ENCODE measurements around the gene ALPI.
"Not testable (repeated sequence)": the region's sequence is repeated elsewhere in the genome, so short reads cannot be mapped to it uniquely, and the experiment has no call there.

Gene ALPI

DNA sequence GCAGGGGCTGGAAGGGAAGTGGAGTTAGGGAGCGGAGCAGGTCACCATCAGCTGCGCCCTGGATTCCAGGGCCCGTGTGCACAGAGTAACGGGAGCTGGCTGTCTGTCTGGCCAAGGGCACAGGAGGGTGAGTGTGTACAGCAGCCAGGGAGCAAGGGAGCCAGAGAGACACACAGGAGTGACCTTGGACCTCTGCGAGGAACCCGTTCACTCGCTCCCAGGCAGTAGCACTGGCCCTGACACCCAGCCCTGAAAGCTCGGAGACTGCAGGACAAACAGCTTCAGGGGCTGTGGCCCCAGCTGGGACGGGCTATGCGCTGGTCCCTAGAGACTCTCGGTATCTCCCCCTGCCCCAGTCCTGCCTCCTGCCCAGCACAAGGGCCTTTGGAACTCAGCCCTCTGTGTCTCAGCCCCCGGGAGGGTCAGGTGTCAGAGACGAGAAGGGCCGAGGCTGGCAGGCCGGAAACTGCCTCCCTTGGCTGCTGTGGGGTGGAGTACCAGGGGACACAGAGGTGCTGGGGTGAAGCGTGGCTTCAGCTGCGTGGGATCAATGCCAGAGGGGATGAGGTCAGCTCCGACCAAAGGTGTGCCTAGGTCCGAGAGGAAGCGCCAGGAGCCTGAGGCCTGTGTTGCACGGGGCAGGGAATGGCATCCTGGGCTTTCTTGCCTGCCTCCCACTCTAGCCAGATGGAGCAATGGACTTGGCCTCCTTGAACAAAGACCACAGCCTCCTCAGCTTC lies 12.1 kb upstream of the ALPI start:
- not testable (repeated sequence) for DNase-seq

DNA sequence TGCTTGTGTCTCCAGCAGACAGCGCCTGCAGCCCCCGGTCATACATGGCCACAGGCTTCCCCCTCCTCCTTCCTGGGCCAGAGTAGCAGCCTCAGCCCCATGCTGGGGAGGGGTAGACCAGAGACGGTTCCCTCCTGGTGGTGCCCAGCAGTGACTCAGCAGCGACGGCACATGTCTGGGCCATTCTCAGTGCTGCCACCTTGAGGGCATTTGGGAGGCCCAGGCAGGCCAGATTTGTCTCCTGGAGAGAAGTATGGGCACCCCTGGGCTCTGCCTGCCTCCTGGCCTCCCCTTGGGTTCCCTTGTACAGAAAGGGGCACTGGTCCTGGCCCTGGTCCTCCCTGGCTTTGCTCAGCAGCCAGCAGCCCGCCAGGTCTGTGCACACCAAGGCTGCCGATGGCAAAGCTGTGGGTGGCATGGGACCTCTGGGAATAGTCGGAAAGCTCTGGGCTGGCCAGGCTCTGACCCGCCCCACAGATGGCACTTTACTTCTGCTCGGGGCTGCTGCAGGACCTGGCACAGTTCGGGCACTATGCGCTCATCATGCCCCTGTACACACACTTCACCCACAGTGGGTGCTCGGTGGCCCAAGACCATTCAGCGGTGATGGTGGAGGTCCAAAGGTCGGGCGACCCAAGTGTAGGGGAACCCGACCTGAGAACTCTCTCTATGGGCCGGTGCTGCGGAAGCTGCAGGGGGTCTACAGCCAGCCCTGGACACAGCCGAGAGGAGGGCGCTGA lies 11.4 kb upstream of the ALPI start:
- peak; percentile 63 for DNase-seq

DNA sequence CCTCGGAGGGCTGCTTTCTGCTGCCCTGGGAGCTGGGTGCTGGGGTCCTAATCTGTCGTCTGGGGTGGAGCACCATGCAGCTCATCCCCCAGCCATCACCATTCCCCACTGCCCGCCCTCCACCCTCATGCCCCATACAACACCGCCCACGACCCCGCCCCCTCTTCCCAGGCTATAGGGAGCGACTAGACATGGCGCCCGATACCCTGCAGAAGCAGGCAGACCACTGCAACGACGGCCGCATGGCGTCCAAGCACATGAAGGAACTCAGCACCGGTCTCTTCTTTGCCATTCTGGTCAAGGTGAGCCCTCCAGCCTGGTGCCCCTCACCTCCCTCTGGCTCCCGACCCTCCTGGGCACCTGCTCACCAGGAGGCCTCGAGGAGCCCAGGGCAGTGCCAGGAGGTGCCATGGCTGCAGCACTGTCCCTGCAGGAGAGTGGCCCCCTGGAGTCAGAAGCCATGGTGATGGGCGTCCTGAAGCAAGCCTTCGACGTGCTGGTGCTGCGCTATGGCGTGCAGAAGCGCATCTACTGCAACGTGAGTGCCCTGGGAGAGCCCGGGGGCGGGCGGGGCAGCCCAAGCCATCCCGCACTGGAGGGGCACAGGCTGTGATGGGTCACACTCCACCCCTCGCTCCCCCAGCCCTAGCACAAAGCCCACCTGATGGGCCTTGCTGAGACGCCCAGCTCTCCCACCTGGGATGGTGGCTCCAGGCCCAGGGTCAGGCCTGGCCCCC lies 10.6 kb upstream of the ALPI start:
- not testable (repeated sequence) for DNase-seq

DNA sequence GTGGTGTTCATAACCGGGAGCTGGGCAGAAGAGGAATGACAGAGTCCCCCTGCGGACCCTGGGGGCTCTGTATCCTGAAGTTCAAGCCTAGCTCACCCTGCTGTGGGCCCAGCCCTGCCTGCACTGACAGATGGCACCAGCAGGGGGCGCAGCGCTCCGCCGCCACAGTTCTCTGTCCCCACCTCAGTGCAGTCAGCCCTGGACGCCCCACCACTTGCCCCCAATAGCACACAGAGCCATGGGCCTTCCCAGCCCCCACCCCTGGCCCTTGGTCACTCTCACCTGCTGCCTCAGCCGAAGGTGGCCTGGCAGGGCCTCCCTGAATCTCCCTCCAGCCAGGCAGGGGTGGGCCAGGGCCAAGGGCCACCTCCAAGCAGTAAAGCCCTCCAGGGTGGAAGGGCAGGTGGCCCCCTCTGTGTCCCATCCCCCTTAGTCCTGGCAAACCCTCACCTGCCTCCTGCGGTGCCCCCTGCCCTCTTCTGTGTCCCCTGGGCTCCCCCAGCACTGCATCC lies 9.6 kb upstream of the ALPI start:
- DNase-seq: peak; percentile 27

DNA sequence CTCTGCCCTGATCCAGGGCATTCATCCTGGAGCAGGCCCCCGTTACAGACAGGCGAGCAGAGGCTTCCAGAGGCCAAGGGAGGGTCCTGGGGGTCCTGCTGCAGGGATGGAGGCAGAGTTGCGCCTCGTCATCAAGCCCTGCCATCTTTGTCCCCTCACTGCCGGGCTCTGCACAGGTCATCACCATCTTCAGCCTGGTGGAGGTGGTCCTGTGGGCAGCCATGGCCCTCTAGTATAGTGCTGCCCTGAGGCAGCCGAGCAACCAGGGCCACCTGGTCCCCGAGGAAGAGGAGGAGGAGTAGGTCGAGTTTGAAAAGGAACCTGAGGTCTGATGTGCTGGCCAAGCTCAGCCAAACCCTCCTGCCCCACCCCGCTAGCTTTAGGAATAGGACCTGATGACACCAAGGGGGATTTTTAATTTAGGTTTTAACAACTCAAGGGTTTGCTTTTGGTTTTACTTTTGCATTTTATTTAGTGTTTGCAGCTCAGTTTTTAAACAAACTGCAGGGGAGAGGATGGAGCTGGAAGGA lies 8.8 kb upstream of the ALPI start:
- DNase-seq: no peak

DNA sequence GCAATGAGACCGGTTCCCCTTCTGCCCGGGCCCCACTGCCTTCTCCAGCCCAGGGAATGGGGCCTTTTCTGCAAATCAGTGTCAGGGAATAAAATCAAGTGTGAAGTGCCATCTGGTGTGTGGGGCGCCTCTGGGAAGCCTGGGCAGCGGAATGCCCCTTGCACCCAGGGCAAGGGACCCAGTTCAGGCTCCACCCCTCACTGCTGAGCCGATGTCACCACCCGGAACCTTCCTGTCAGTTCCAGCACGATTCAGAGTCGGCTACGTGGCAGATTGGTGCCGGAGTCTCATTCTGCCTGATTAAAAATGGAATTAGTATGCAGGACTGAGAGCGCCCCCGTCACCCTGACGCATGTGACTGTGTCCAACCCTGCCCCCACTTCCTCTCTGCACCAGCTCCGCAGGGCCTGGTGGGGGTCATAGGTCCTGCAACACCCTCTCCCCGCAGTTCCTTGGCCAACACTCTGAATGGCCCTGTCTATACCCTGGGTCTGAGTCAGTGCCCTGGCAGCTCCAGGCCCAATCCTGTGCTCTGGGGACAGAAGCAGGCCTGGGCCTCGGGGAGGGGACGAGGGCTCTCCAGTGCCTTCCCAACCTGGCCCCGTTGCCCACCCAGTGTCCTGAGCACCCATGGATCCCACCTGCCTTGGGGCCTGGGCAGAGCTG lies 8.2 kb upstream of the ALPI start:
- DNase-seq: peak; percentile 41

DNA sequence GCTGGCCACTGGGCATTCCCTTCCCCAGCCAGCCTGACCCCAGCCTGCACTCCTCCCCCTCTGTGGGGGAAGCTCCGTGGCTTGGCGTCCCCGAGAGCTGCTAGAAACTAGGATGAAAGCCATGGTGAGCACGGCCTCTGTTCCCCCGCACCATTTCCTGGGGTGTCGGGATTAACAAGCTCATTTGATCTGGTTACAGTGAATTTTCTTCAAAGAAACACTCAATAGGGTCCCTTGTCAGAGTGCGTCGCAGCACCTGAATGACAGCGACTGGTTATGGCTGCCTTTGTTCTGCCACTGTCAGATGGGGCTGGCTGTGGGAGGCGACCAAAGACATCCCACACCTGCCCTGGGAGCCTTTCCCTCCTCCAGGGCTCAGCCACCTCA lies 7.7 kb upstream of the ALPI start:
- peak; percentile 58 for DNase-seq

DNA sequence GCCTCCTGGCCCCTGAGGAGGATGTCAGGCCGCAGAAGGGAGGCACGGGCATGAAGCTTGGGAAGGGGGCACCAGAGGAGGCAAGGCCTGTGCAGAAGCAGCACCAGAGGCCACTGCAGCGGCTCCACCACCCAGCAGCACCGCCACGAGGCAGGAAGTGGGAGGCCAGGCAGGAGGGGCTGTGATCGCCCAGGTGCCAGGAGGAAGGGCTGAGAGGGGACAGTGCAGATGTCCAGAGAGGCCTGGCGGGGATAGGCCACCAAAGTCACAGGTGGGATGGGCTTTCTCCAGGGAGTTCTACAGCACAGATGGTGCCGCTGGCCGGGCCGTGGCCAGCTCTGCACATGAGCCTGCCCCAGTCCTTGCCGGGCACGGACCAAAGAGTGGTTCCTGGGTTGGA lies 6.0 kb upstream of the ALPI start:
- DNase-seq: no peak

DNA sequence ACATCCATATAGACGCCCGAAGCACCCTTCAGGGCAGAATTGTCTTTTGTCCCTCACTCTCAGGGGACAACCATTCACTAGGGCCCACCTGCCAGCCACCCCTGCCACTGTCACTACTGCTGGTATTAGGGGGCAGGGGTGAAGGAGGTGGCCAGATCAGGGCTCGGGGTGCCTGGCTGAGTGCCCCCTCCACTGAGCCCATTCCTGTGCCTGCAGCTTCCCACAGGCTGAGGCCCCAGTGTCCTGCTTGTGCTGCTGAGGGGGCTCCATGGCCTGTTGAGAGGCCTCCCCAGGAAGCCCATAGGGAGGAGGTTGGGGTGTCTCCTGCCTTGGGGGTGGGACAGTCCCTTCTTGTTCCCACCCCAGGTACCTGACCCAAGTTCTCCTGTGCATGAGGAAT lies 4.3 kb upstream of the ALPI start:
- DNase-seq: not testable (repeated sequence)

DNA sequence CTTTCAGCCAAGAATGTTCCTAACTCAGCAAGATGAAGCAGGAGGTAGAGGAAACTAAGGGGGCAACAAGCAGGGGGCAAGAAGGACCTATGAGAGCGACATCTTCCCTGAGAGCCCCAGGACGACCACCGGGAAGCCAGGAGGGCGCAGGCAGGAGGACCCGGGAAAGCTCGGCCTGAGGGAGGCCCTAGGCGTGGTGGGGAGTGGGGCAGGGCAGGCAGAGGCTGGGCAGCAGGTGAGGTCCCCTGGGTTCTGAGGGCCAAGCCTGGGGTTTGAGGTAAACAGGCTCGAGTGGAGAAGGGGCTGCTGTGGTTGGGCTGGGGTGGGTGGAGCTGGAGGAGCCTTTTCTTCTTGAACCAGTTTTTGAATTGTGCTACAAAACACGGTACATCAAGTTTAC lies 1.3 kb upstream of the ALPI start:
- no peak for DNase-seq

DNA sequence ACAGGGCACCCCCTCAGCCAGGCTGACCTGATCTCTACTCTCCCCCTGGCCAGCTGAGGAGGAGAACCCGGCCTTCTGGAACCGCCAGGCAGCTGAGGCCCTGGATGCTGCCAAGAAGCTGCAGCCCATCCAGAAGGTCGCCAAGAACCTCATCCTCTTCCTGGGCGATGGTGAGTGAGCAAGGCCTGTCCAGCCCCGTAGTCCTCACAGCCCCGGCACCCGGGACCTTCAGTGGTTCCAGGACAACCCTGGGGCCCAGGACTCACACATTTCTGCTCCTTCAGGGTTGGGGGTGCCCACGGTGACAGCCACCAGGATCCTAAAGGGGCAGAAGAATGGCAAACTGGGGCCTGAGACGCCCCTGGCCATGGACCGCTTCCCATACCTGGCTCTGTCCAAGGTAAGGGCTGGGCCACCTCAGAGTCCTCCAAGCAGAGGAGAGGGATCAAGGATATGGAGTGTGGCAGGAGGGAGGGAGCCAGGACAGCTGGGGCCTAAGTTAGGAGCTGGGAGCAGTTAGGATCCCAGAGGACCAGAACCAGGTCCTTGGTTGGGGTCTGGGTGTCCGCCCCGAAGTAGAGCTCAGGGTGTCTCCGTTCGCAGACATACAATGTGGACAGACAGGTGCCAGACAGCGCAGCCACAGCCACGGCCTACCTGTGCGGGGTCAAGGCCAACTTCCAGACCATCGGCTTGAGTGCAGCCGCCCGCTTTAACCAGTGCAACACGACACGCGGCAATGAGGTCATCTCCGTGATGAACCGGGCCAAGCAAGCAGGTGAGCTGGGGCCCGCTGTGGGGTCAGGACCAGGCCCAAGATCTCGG lies 555 bp downstream of the ALPI start:
- DNase-seq: no peak

DNA sequence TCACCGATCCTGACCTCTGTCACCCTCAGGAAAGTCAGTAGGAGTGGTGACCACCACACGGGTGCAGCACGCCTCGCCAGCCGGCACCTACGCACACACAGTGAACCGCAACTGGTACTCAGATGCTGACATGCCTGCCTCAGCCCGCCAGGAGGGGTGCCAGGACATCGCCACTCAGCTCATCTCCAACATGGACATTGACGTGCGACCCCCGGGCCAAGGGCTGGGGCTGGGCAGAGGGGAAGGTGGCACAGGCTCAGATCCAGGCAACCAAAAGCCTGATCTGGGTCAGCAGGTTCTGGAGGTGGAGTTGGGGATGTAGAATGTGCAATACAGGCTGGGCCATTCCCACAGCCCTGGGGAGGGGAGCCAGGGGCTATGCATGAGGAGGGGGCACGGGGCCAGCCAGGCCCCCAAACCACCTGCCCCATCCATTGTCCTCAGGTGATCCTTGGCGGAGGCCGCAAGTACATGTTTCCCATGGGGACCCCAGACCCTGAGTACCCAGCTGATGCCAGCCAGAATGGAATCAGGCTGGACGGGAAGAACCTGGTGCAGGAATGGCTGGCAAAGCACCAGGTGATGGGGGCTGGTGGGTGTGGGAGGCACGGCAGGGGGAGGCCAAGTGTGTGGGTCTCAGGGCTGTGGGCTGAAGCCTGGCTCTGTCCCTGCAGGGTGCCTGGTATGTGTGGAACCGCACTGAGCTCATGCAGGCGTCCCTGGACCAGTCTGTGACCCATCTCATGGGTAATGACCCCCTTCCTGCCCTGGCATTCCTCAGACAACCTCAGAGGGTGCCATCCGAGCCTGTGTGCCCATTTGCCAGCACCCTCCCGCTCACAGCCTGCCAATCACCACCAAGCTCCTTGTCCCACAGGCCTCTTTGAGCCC lies 1.4 kb downstream of the ALPI start:
- DNase-seq: no peak

DNA sequence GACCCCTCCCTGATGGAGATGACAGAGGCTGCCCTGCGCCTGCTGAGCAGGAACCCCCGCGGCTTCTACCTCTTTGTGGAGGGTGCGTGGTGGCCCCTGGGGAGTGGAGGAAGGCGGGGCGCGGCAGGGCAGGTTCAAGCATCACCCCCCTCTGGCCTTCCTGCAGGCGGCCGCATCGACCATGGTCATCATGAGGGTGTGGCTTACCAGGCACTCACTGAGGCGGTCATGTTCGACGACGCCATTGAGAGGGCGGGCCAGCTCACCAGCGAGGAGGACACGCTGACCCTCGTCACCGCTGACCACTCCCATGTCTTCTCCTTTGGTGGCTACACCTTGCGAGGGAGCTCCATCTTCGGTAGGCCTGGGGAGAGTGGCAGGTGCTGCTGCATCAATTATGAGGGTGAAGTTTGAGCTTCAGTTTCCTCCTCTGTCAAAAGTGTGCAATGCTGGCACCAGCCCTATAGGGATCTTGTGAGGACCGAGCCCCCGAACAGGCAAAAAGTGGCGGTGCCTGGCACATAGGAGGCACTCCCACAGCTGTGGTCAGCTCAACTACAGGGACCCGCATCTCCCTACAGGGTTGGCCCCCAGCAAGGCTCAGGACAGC lies 2.2 kb downstream of the ALPI start:
- no peak for DNase-seq

DNA sequence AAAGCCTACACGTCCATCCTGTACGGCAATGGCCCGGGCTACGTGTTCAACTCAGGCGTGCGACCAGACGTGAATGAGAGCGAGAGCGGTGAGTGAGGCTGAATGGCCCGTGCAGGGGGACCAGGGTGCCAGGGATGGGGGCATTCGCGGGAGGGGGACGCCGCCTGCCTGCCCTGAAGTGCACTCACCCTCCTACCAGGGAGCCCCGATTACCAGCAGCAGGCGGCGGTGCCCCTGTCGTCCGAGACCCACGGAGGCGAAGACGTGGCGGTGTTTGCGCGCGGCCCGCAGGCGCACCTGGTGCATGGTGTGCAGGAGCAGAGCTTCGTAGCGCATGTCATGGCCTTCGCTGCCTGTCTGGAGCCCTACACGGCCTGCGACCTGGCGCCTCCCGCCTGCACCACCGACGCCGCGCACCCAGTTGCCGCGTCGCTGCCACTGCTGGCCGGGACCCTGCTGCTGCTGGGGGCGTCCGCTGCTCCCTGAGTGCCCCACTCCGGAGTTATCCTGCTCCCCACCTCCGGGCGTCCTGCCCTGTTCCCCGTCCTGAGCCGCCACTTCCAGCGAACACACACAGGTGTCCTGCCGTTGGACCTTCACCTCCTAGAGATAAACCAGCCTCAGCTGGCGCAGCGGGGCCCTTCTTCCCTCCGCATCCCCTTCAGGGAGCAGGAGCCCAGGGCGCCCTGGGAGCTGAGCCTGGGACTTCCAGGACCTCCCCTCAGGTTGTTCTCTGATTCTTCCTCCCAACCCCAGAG lies 2.9 kb downstream of the ALPI start:
- DNase-seq: no peak

DNA sequence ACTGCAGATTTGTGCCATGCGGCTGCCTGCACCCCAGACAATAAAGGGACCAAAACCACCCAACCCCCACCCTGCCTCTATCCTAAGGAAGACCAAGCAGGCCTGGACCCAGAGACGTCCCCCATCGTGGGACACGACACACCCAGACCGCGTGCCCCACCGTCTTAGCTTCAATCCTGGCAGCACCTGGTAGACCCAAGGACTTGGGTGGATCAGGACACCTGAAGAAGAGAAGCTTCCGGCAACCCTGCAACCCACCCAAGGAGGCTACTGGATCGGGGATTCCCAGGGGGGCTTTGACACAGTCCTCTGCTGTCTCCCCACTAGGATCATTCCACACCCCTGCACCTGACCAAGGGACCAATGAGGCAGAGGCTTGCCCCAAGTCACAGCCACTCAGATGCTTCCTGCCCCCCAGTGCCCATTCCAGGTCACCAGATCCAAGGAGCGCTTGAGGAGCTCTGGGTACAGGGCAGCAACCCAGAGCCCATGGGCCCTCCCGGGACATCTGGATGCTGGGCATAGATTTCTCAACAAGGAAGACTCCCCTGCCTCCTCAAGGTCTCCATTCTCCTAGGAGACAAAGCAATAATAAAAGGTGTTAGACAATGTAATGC lies 3.6 kb downstream of the ALPI start:
- DNase-seq: no peak

DNA sequence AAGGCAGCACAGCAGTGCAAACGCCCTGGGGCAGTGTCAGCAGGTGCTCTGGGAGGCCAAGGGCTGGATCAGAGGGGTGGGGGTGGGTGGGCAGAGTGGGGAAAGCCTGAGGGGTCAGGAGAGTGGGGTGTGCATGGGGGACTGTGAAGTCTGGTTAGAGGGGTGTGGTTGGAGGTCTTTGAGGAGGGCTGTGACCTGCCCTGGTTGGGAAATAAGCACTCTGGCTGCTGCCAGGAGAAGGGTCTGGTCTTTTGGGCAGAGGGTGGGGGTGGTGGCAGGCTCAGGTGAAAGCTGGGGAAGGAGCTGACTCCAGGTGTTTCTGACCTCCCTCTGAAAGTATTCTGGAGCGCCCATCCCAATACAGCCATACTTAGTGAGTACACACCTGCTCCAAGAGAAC lies 4.2 kb downstream of the ALPI start:
- no peak for DNase-seq

DNA sequence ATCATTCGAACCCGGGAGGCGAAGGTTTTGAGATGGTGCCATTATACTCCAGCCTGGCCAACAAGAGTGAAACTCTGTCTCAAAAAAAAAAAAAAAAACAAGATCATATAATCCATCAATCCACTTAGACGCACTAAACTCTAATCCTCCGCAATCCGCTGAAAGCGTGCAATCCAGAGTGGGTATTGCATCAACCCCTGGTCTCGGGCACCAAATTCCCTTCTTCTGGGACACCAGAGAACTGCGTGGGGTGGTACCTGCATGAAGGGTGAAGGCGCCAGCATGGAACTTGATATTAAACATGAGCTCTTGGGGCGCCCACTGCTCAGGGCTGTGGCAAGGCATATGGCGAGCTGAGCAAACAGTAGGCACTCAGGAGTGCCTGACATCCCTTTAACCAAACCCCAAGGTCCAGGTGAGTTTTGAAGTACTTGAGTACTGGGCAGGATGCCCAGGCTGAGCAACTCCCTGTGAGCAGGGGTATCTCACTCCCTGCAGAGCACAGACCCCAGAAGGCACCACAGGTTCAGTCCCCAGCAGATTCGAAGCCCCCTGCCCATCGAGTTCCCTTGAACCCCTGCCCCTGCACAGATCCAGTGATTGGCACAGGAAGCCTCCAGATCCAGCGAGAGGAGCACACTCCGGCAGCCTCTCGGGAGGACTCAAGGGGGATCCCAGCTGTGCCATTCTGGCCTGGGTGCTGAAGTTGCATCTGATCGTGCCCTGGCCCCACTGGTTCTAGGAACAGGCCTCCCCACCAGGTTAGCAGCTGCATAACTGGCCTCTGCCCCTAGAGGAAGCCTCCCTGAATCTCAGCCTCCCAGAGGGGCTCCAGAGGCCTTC lies 8.0 kb downstream of the ALPI start:
- DNase-seq: no peak

DNA sequence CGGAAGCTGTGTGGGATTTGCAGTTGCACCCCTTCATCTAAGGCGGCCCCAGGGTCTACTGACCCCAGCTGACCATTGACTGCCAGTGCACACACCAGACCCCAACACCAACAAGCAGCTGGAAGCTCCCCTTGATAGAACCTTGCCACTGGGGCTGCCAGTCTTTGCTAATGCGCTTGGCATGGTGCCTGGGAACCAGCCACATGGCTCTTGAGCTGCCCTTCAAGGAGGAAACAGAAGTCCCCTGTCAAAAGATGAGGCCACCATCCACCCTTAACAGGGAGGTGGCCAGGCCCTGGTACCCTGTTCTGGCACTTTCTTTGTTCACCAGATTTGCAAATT lies 8.6 kb downstream of the ALPI start:
- DNase-seq: no peak

All from eye (tissue), 1 donor.